Measurements from ENCODE around the gene ADO. TPM values are rescaled to one million over a fixed set of nuclear protein-coding genes. Genes with fewer than 3 reads are reported as not detected.
A peak's percentile ranks its signal among the peaks of the same experiment; 100 is the strongest.

The ADO gene
- polyA plus RNA-seq, 1 of the 3 experiments (the other 2 are of a cell fraction), result 6.9 TPM

DNA sequence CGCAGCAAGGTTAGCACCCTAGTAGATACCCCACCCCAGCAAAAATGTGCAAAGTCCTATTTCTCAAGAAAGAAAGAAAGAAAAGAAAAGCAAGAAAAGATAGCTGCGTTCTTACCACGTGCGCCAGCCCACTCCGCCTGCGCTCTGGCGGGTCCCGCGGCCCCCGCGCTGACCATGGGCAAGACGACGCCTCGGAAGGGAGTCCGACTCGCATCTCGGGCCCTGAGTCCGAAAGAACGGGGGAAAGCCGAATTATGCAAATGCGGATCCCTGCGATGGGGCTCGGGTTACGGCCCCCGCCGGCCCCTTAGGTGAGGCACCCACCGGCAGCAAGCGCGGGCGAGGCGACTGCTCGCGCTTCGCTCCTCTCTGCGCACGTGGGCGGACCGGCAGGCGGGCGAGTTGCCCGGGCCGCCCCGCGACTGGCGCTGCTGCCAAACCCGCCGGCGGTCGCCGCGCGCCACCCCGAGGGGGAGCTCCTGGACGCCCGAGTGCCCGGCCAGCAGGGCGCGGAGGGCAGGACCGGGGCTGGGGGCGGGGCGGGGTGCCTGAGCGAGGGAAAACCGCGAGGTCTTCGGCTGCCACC lies 14.0 kb downstream of the ADO start:
- Histone ChIP-seq H3K9me2 (no peaks in the 10 kb centered on the region), H3K9ac (no peak overlapping the region), H3K27me3 (ENCODE audit: insufficient read depth) (peaks cover 49% of the 10 kb centered on the region), H2AFZ (ENCODE audit: low read depth) (peak overlapping the region; percentile 73; the same call in 1 of the 2 replicates), H3K9me3 (no peaks in the 10 kb centered on the region), H3K4me3 (ENCODE audit: low read depth in 2 of 2, low read length in 1 of 2) (peak overlapping the region; percentile 71 to 73), H3K4me2 (peak overlapping the region; percentile 88), H3K4me1 (ENCODE audit: control insufficient read depth in 1 of 2, insufficient read depth in 2 of 2, low read depth in 1 of 2, low read length in 1 of 2) (peaks cover 12 to 28% of the 10 kb centered on the region in 2 experiments; a peak in 3 of 4 replicates), H3F3A (replicated peaks; ENCODE audit: insufficient read depth) (no peaks in the 10 kb centered on the region), H4K20me1 (ENCODE audit: insufficient read depth) (no peaks in the 10 kb centered on the region), H3K27ac (ENCODE audit: low read depth in 2 of 2, low read length in 1 of 2) (no peak overlapping the region), H3K36me3 (replicated peaks in 1 of 2; ENCODE audit: control insufficient read depth in 1 of 2, insufficient read depth in 2 of 2, low read length in 1 of 2) (no peaks in the 10 kb centered on the region), H3K79me2 (ENCODE audit: insufficient read depth) (no peaks in the 10 kb centered on the region)
- POLR2A ChIA-PET, result no interaction called here
- TF ChIP-seq, protein P1, sequence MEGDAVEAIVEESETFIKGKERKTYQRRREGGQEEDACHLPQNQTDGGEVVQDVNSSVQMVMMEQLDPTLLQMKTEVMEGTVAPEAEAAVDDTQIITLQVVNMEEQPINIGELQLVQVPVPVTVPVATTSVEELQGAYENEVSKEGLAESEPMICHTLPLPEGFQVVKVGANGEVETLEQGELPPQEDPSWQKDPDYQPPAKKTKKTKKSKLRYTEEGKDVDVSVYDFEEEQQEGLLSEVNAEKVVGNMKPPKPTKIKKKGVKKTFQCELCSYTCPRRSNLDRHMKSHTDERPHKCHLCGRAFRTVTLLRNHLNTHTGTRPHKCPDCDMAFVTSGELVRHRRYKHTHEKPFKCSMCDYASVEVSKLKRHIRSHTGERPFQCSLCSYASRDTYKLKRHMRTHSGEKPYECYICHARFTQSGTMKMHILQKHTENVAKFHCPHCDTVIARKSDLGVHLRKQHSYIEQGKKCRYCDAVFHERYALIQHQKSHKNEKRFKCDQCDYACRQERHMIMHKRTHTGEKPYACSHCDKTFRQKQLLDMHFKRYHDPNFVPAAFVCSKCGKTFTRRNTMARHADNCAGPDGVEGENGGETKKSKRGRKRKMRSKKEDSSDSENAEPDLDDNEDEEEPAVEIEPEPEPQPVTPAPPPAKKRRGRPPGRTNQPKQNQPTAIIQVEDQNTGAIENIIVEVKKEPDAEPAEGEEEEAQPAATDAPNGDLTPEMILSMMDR (IDR thresholded peaks at IDR 0.05), result peak; percentile 10
- TF ChIP-seq EP300 (IDR thresholded peaks at IDR 0.05; ENCODE audit: borderline replicate concordance in 1 of 2, low read depth in 1 of 2, low read length in 1 of 2), result no peak
- TF ChIP-seq MAX (IDR thresholded peaks at IDR 0.05; ENCODE audit: low read depth), result peak; percentile 42; the same call in 1 of the 2 replicates
- peak; percentile 74 for DNase-seq
- WGBS (ENCODE audit: low lambda C conversion rate), result 14% methylated on average over 36 of the region's 65 CpGs
- CTCF ChIA-PET, result interaction anchor here (0.6 to 4.2 kb wide), 28 partner anchors 9 to 905 kb away, joined by 3 to 42 read pairs (median 4); partner anchors contain the start of gene ADO

DNA sequence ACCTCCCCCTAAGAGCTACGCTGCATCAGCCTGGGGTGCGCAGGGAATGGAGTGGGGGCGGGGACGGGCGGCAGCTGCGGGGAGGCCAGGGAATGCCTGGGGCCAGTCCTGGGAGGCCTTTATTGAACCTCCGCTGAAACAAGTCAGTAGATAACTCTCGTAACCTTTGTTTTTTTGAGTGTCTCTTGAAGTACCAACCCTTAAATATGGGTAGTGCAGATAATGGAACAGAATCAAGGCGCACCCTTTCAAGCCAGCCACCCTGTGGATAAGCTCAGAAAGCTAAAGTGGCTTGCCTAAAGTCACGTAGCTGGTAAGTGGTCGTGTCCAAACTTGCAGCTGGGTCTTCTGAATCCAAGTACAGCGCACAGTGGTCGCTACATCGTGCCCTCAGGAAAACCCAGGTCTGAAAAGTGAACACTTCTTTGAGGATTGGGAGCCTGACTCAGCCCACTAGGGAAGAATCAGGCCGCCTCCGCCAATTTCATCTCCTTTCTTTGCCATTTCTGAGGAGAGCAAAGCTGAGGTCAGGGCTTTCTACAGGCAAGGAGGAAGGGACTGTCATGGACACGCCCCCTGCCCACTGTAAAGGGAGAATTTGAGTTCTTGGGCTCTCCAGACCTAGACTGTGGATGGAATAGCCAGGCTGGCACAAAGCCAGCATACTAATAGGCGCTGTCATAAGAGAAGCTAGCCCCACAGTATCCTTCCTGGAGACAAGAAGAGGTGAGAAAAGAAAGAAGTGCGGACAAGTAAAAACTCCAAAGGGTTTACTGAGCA lies 14.8 kb downstream of the ADO start:
- Histone ChIP-seq H3K27me3 (ENCODE audit: insufficient read depth) (peaks cover 44% of the 10 kb centered on the region), H3K79me2 (ENCODE audit: insufficient read depth) (no peaks in the 10 kb centered on the region), H3K36me3 (replicated peaks in 1 of 2; ENCODE audit: control insufficient read depth in 1 of 2, insufficient read depth in 2 of 2, low read length in 1 of 2) (no peaks in the 10 kb centered on the region), H3K4me3 (ENCODE audit: low read depth in 2 of 2, low read length in 1 of 2) (no peak overlapping the region), H3K9me2 (no peaks in the 10 kb centered on the region), H3K4me2 (peak overlapping the region; percentile 88), H3K4me1 (ENCODE audit: control insufficient read depth in 1 of 2, insufficient read depth in 2 of 2, low read depth in 1 of 2, low read length in 1 of 2) (peaks cover 12 to 28% of the 10 kb centered on the region in 2 experiments; a peak in 3 of 4 replicates), H2AFZ (ENCODE audit: low read depth) (no peak overlapping the region), H3K9me3 (no peaks in the 10 kb centered on the region), H4K20me1 (ENCODE audit: insufficient read depth) (no peaks in the 10 kb centered on the region), H3K9ac (no peak overlapping the region), H3F3A (replicated peaks; ENCODE audit: insufficient read depth) (no peaks in the 10 kb centered on the region), H3K27ac (ENCODE audit: low read depth in 2 of 2, low read length in 1 of 2) (no peak overlapping the region)
- no peak for DNase-seq
- WGBS (ENCODE audit: low lambda C conversion rate), result 59% methylated on average over 18 of the region's 19 CpGs
- ChIA-PET CTCF (interaction anchor here (0.7 to 4.2 kb wide), 16 partner anchors 12 to 904 kb away, joined by 3 to 42 read pairs (median 5); partner anchors contain the start of gene ADO), POLR2A (no interaction called here)
- TF ChIP-seq PBX3 (IDR thresholded peaks at IDR 0.05), result no peak
- TF ChIP-seq RFX5 (IDR thresholded peaks at IDR 0.05; ENCODE audit: low read length), result no peak
- TF ChIP-seq, protein P2, sequence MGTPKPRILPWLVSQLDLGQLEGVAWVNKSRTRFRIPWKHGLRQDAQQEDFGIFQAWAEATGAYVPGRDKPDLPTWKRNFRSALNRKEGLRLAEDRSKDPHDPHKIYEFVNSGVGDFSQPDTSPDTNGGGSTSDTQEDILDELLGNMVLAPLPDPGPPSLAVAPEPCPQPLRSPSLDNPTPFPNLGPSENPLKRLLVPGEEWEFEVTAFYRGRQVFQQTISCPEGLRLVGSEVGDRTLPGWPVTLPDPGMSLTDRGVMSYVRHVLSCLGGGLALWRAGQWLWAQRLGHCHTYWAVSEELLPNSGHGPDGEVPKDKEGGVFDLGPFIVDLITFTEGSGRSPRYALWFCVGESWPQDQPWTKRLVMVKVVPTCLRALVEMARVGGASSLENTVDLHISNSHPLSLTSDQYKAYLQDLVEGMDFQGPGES (IDR thresholded peaks at IDR 0.05; ENCODE audit: low read depth, low read length), result no peak
- TF ChIP-seq ZBTB33 (IDR thresholded peaks at IDR 0.05; ENCODE audit: borderline replicate concordance, low read depth), result no peak
- TF ChIP-seq POLR2AphosphoS5 (IDR thresholded peaks at IDR 0.05; ENCODE audit: low read depth, low read length), result no peak
- no peak for TF ChIP-seq USF1 (IDR thresholded peaks at IDR 0.05; ENCODE audit: borderline replicate concordance, low read depth)
- no peak for TF ChIP-seq USF2 (IDR thresholded peaks at IDR 0.05; ENCODE audit: borderline replicate concordance, low read depth, low read length)

Data from SK-N-SH (cell line).